Renal cortex interstitium (tissue), 11 donors: Measurements from ENCODE around the gene RIPPLY3. TPM values are rescaled to one million over a fixed set of nuclear protein-coding genes. Genes with fewer than 3 reads are reported as not detected.
A peak's percentile ranks its signal among the peaks of the same experiment; 100 is the strongest.
"Not testable (repeated sequence)": the region's sequence is repeated elsewhere in the genome, so short reads cannot be mapped to it uniquely, and the experiment has no call there.

Experiments
- DNase-seq, 11 donors: peaks; one replicate each; pipeline ENCODE4 v3.0.0-alpha.2; 2013; ENCODE audit warnings: low read depth in 9 of 11, low spot score in 4 of 11; ENCODE audit errors: extremely low read depth in 1 of 11
- polyA plus RNA-seq, 3 donors: library from polyadenylated mRNA; unstranded; fragments of 120-200 nt; gene quantifications; one replicate each; pipeline ENCODE4 v1.2.1, GENCODE V29; 2013; ENCODE audit not compliant: insufficient read length in 3 of 3

Gene RIPPLY3
- polyA plus RNA-seq, 3 donors: 1.9 to 3.0 (median 2.5) TPM

DNA sequence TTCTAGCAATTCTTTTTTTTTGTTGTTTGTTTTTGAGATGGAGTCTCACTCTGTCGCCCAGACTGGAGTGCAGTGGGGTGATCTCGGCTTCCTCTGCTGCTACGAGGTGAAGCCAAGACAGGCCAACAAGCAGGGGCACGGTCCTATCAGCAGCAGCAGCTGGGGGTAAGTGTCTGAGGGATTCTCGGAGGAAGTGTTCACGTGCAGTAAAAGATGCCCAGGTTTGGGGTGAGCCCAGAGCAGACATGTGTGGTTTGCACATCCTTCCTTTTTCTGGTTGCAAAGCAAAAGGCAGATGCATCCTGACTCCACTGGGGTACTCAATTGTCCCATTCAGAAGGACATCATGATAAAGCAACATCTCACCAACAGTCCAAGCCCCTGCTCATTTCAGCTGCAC lies 38.6 kb downstream of the RIPPLY3 start:
- DNase-seq: no peak

GRCh38 chr21:37045556-37045955 lies 39.1 kb downstream of the RIPPLY3 start:
- DNase-seq: no peak

DNA sequence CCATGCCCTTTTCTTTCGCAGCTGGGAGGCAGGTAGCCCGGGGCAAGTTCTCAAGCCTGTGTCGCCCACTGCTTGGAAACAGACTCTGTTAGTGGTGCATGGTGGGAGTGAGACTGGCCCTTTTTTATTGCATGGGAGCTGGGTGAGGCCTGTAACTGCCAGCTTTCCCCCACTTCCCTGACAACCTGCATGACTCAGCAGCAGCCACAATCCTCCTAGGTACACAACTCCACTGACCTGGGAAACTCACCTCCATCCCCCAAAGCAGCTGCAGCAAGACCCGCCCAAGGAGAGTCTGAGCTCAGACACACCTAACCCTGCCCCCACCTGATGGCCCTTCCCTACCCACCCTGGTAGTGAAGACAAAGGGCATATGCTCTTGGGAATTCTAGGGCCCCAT lies 40.6 kb downstream of the RIPPLY3 start:
- no peak for DNase-seq

DNA sequence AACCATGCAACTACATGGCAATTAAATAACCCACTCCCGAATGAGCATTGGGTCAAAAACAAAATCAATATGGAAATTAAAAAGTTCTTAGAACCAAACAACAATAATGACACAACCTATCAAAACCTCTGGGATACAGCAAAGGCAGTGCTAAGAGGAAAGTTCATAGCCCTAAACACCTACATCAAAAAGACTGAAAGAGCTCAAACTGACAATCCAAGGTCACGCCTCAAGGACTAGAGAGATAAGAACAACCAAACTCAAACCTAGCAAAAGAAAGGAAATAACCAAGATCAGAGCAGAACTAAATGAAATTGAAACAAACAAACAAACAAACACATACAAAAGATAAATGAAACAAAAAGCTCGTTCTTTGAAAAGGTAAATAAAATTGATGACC lies 43.2 kb downstream of the RIPPLY3 start:
- not testable (repeated sequence) for DNase-seq

DNA sequence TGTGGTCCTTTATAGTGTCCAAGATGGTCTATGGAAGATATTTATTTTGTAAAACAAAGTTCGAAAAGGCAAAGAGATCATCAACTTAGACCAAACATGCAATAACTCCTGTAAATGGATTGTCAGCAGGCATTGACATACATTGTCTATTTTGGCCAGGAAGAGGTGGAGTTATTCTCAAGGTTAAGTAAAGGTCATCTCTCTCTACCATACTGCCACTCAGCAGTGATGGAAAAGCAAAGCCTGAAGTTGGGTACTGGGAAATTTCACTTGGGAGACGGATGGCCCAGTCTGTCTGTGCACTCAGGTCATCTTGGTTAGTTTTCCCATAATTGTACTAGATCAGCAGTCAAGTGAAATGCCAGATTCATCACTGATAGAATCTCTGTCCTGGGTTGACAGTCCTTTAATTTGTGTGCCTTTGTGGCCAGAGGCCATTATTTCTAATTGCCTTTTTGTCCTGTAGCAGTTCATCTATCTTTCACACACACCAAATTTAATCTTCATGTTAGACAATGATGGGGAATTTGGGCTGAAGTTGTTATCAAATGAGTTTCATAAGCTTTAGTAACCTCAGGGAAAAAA lies 48.9 kb downstream of the RIPPLY3 start:
- no peak for DNase-seq

DNA sequence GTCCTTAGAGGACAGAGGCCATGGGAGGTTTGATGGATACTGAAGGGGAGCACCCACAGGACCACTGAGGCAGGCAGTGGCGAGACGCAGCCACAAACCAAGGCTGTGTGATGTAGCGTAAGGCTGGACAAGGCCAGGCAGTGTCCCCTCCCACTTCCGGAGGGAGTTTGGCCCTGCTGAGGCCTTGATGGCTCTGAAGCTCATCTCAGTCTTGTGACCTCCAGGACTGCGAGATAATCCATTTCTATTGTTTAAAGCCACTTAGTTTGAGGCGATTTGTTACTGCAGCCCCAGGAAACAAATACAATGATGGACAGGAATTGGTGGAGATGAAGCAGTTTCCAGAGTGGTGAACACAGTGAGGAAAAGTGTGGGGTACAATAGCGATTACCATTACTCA lies 51.1 kb downstream of the RIPPLY3 start:
- DNase-seq: no peak

DNA sequence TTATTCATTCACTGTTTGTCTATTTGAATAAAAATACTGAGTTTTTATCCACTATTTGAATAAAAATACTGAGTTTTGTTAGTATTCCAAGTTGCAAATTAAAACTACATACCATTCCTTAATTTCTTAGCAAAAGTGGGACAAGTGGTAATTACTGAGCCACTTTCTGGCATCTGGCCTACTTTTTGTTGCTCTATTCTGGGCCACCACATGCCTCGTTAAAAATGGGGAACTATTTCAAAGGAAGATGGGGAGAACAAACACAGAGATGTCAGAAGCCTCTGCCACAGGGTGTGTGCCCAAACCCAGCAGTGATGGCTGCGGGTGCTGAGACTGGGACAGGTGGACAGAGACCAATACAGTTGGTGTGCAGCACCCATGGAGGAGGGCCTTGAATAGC lies 51.8 kb downstream of the RIPPLY3 start:
- DNase-seq: no peak

DNA sequence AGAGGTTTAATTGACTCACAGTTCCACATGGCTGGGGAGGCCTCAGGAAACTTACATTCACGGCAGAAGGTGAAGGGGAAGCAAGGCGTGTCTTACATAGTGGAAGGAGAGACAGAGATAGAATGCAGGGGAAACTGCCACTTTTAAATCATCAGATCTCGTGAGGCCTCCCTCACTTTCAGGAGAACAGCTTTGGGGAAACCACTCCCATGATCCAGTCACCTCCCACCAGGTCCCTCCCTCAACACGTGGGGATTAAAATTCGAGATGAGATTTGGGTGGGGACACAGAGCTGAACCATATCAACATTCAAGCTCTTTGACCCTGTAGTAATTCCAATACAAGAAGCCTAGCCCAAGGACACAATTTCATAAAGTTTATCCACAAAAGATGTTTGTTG lies 52.7 kb downstream of the RIPPLY3 start:
- DNase-seq: no peak

DNA sequence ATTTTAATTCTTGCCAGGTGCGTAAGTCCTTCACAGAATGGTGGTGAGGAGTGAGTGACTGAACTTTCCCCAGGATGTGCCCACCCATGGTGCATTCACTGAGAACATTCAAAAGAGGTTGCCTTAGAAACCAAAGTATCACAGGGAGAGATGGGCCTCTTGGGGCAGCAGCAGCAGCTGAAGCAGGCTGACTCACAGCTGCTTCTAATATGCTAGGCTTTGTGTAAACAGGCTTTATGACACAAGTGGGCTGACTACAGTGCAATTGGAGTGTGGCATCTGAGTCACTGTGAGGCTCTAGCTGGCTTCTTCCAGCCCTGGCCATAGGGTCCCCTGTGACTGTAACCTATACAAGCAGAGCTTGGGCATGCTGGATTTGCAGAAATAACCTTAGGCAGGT lies 53.8 kb downstream of the RIPPLY3 start:
- DNase-seq: peak in 9 of 11 donors; percentile 48 to 80 (median 67)

GRCh38 chr21:37061926-37062592 lies 55.6 kb downstream of the RIPPLY3 start:
- no peak for DNase-seq

GRCh38 chr21:37062593-37062935 lies 56.1 kb downstream of the RIPPLY3 start:
- DNase-seq: no peak

DNA sequence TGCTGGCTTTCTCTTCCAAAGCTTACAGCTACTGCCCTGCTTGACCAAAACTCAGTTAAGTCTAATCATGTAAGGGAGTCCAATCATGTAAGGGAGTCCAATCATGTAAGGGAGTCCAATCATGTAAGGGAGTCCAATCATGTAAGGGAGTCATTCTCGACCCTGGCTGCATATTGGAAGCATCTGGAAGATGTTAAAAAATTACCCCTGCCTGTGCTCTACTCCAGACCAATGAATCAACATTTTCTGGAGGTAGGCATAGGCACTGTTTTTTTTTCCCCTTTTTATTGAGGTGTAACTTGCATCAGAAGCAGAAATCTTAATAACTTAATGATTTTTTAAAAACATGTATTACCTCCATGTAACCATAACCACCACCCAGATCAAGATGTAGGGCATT lies 56.9 kb downstream of the RIPPLY3 start:
- DNase-seq: no peak

GRCh38 chr21:37064841-37065240 lies 58.3 kb downstream of the RIPPLY3 start:
- no peak for DNase-seq

- no peak for DNase-seq
Observed at GRCh38 chr21:37065561-37066177, 59.2 kb downstream of the RIPPLY3 start.

Other genes starting within 250 kb of the RIPPLY3 start
- 10 to 100 TPM; 14.2 to 16.5 (median 16.2) TPM for gene HLCS, start 40.0 kb upstream of the RIPPLY3 start, polyA plus RNA-seq
- gene PIGP, start 66.4 kb downstream of the RIPPLY3 start, polyA plus RNA-seq: 10 to 100 TPM; 26.7 to 36.9 (median 33.6) TPM
- gene TTC3, start 66.6 kb downstream of the RIPPLY3 start, polyA plus RNA-seq: 100 to 1,000 TPM; 160 to 192 (median 180) TPM